Cardiac atrium fibroblast (primary cell): ENCODE results near the gene PTMA. TPM values are rescaled to one million over a fixed set of nuclear protein-coding genes. Genes with fewer than 3 reads are reported as not detected.

Experiments
- total RNA-seq: library from RNA; depleted of rRNA; stranded (reverse); fragments of >200 nt; gene quantifications from 2 replicates; pipeline ENCODE4 v1.2.3, GENCODE V29; 2015

The PTMA gene, protein sequence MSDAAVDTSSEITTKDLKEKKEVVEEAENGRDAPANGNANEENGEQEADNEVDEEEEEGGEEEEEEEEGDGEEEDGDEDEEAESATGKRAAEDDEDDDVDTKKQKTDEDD
- 411 and 435 TPM in 2 replicates for total RNA-seq

DNA sequence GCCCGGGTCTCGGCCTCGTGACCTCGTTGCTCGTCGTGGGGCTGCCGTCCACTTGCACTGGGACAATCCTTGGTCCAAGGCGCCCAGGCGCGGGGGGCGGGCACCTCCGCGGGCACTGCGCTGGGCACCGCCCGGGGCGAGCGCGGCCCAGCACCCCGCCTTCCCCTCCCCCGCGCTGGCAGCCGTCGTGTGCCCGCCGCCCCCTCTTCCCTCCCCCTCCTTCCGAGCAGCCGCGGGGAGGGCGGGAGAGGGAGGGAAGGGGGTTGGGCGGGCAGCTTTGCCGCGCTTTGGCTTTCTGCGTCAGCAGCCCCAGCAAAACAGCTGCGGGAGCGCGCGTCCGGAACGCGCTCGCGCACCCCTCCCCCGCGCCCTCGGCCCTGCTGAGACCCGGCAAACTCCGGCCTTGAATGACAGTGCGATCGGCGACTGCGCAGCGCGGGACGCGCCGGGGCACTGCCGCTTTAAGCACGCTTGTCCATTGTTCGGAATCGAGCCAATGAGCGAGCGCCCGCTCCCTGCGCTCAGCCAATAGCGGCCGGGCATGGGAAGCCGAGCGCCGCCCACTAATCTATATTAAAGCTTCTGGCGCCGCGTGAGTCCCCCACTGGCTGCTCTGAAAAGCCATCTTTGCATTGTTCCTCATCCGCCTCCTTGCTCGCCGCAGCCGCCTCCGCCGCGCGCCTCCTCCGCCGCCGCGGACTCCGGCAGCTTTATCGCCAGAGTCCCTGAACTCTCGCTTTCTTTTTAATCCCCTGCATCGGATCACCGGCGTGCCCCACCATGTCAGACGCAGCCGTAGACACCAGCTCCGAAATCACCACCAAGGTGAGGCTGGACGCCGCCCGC lies at the start of gene PTMA:
Gene PTMA, plus strand, starts transcription at position 599 of the 846 bp plus-strand sequence. Its CDS starts 182 bp downstream, at position 781.

Other genes with a start within 250 kb of the PTMA start
- gene NCL, start 244.0 kb upstream of the PTMA start, total RNA-seq: 66.1 and 89.9 TPM in 2 replicates
- not detected in 2 replicates for gene NMUR1, start 178.1 kb upstream of the PTMA start, total RNA-seq
- gene TEX44, start 115.7 kb upstream of the PTMA start, total RNA-seq: not detected in 2 replicates
- 34.8 and 37.5 TPM in 2 replicates for gene PDE6D, start 72.8 kb downstream of the PTMA start, total RNA-seq
- gene COPS7B, start 77.9 kb downstream of the PTMA start, total RNA-seq: 17.5 and 17.7 TPM in 2 replicates
- not detected in 2 replicates for gene NPPC, start 217.9 kb downstream of the PTMA start, total RNA-seq